Endothelial cell of umbilical vein (primary cell): ENCODE measurements around the gene NPM3. TPM values are rescaled to one million over a fixed set of nuclear protein-coding genes. Genes with fewer than 3 reads are reported as not detected.

Source experiments
- BruUV-seq: library from RNA; stranded (reverse); fragments of 400-500 nt; replicated peaks from 2 replicates; lab custom pipeline; 2021; lab: Mats Ljungman, UMichigan
- CTCF ChIA-PET: fragments of 300-600, 350-600 bp; sonication (Branson Sonifier 250); formaldehyde crosslinking; loops from one replicate; lab custom pipeline; 2021; ENCODE audit warnings: antibody characterized with exemption, inconsistent platforms; lab: Charles Lee
- POLR2A ChIA-PET: fragments of 300-600, 350-600 bp; sonication (Branson Sonifier 250); formaldehyde crosslinking; loops from one replicate; lab custom pipeline; 2021; ENCODE audit warnings: antibody characterized with exemption, inconsistent platforms; lab: Charles Lee
- DNase-seq: peaks from one replicate; pipeline ENCODE4 v3.0.0-alpha.2; 2011; ENCODE audit warnings: low read depth, low spot score
- FAIRE-seq: peaks from 2 replicates; lab custom pipeline; 2011; peaks lifted over from hg19 to GRCh38; lab: Jason Lieb, UNC
- H2AFZ ChIP-seq: 2 replicates; pipeline ENCODE4 v1.6.0; 2012; ENCODE audit warnings: low read depth, low read length, control low read depth, inconsistent platforms
- H3K27ac ChIP-seq: 2 replicates; pipeline ENCODE4 v1.5.1; 2011; ENCODE audit warnings: low read depth, mild to moderate bottlenecking, control low read depth, low read length, moderate library complexity; ENCODE audit not compliant: insufficient read depth
- H3K27me3 ChIP-seq, 2 experiments: 2 replicates each; pipeline versions ENCODE4 v1.6.0 to v1.6.1; 2011; ENCODE audit warnings: low read length in 2 of 2, mixed read lengths in 1 of 2; ENCODE audit not compliant: control insufficient read depth in 2 of 2, insufficient read depth in 2 of 2
- H3K36me3 ChIP-seq, 2 experiments: 2 replicates in 1 of 2; 3 replicates in 1 of 2; pipeline ENCODE4 v1.5.1; 2011; ENCODE audit warnings: low read length in 2 of 2, mild to moderate bottlenecking in 1 of 2, moderate library complexity in 1 of 2; ENCODE audit not compliant: control insufficient read depth in 2 of 2, insufficient read depth in 2 of 2; ENCODE audit errors: extremely low read depth in 1 of 2
- H3K4me1 ChIP-seq: 3 replicates; pipeline ENCODE4 v1.5.1; 2011; ENCODE audit warnings: mild to moderate bottlenecking, low read length; ENCODE audit not compliant: control insufficient read depth, insufficient read depth; ENCODE audit errors: extremely low read depth
- H3K4me2 ChIP-seq: 2 replicates; pipeline ENCODE4 v1.6.1; 2011; ENCODE audit warnings: low read length, control low read depth, mixed read lengths; ENCODE audit not compliant: insufficient read depth
- H3K4me3 ChIP-seq, 3 experiments: fragments of 200-600 bp in 1 of 3; sonication (generic), shearing (Covaris generic) in 1 of 3; replicated peaks in 1 of 3; 2 replicates each; pipeline ENCODE4 v1.5.1; 2011 to 2016; ENCODE audit warnings: control low read depth in 3 of 3, low read length in 3 of 3, mild to moderate bottlenecking in 2 of 3, inconsistent platforms in 1 of 3, low read depth in 1 of 3, moderate library complexity in 1 of 3; ENCODE audit not compliant: insufficient read depth in 1 of 3
- H3K79me2 ChIP-seq: 2 replicates; pipeline ENCODE4 v1.6.0; 2012; ENCODE audit warnings: low read length, inconsistent platforms; ENCODE audit not compliant: control insufficient read depth, insufficient read depth
- H3K9ac ChIP-seq: replicated peaks from 2 replicates; pipeline ENCODE3; 2011; ENCODE audit warnings: low read length, control low read depth; ENCODE audit not compliant: insufficient read depth; ENCODE audit errors: extremely low read depth
- H3K9me1 ChIP-seq: replicated peaks from 3 replicates; pipeline ENCODE4 v1.6.0; 2011; ENCODE audit warnings: mild to moderate bottlenecking, low read length; ENCODE audit not compliant: control insufficient read depth, insufficient read depth; ENCODE audit errors: extremely low read depth
- H3K9me3 ChIP-seq: replicated peaks from 2 replicates; pipeline ENCODE4 v1.5.1; 2012; ENCODE audit warnings: low read length, inconsistent platforms; ENCODE audit not compliant: control insufficient read depth, insufficient read depth
- H4K20me1 ChIP-seq: replicated peaks from 2 replicates; pipeline ENCODE3; 2011; ENCODE audit warnings: mild to moderate bottlenecking, low read length; ENCODE audit not compliant: control insufficient read depth, insufficient read depth; ENCODE audit errors: extremely low read depth
- CTCF ChIP-seq, 2 donors: IDR thresholded peaks; 1 replicate in 1 of 2; 2 replicates in 1 of 2; pipeline ENCODE4 v1.5.1; 2011; ENCODE audit warnings: low read length in 2 of 2, mild to moderate bottlenecking in 2 of 2, moderate library complexity in 2 of 2, control low read depth in 1 of 2, inconsistent platforms in 1 of 2, low read depth in 1 of 2; ENCODE audit not compliant: insufficient read depth in 1 of 2; ENCODE audit errors: extremely low read depth in 1 of 2
- JUN ChIP-seq: IDR thresholded peaks from 2 replicates; pipeline ENCODE4 v1.6.1; 2011; ENCODE audit warnings: borderline replicate concordance, low read depth; ENCODE audit not compliant: insufficient read length, insufficient read depth
- MYC ChIP-seq: IDR thresholded peaks from one replicate; pipeline ENCODE4 v1.6.1; 2011; ENCODE audit warnings: mild to moderate bottlenecking, low read depth, low read length
- POLR2A ChIP-seq: IDR thresholded peaks from 2 replicates; pipeline ENCODE4 v1.6.1; 2012; ENCODE audit warnings: low read depth, mild to moderate bottlenecking, control low read depth, low read length
- POLR2AphosphoS5 ChIP-seq: IDR thresholded peaks from 2 replicates; pipeline ENCODE4 v1.6.1; 2012; ENCODE audit warnings: low read depth, mild to moderate bottlenecking, control low read depth, low read length, moderate library complexity; ENCODE audit not compliant: insufficient read depth
- dilution Hi-C: fragments of 300-500 bp; cut with MboI; formaldehyde crosslinking; loops from one replicate; pipeline ENCODE4 v1.15.0; 2019; ENCODE audit warnings: low sequenced_read_pairs; ENCODE audit not compliant: extremely low pct_ligation_motif_present
- intact Hi-C: fragments of 100-400 bp; cut with micrococcal nuclease; formaldehyde crosslinking; loops from one replicate; pipeline ENCODE4 v1.10.0; 2022
- polyA plus RNA-seq, 4 experiments: library from polyadenylated mRNA; depleted of rRNA in 3 of 4; stranded (reverse) in 3 of 4; unstranded in 1 of 4; fragments of >200 nt; gene quantifications; 2 replicates each; pipeline versions ENCODE4 v1.2.1 to v1.2.3, GENCODE V29; 2011 to 2012; ENCODE audit warnings: missing spikeins in 1 of 4
- total RNA-seq: library from RNA; stranded (reverse); gene quantifications from 2 replicates; pipeline ENCODE4 v1.2.3, GENCODE V29; 2021

Gene NPM3
- total and polyA plus RNA-seq, 2 donors (not counting 3 experiments of a cell fraction or from before 2014, with no cell fraction given): 55.4 to 71.3 TPM

GRCh38 chr10:101770331-101771215, 12.7 kb downstream of the NPM3 start:
- Histone ChIP-seq H3K4me1 (no peaks in the 10 kb centered on the region), H3K27ac (no peak overlapping the region), H3K27me3 (peaks cover 76% of the 10 kb centered on the region in 2 experiments), H2AFZ (no peak overlapping the region), H3K79me2 (no peaks in the 10 kb centered on the region), H3K36me3 (no peaks in the 10 kb centered on the region), H3K4me3 (no peak overlapping the region), H3K9me1 (no peaks in the 10 kb centered on the region), H3K4me2 (no peak overlapping the region), H4K20me1 (no peaks in the 10 kb centered on the region), H3K9me3 (no peaks in the 10 kb centered on the region), H3K9ac (no peak overlapping the region)
- TF ChIP-seq JUN (no peak), MYC (no peak), CTCF (IDR thresholded peaks at IDR 0.05; ENCODE audit: extremely low read depth in 1 of 2, insufficient read depth in 1 of 2, low read depth in 1 of 2, low read length in 2 of 2) (no peak), POLR2A (no peak), POLR2AphosphoS5 (no peak)
- BruUV-seq: no TSS peak
- ChIA-PET CTCF (interaction anchor here (1.3 to 3.5 kb wide), 5 partner anchors 10 to 303 kb away, joined by 4 to 19 read pairs (median 14); partner anchors contain the start of gene NPM3), POLR2A (no interaction called here)
- dilution Hi-C loops (no loop called here), intact Hi-C loops (no loop called here)
- DNase-seq: no peak
- FAIRE-seq: no peak
